Measurements from ENCODE around the gene FOSL1. TPM values are rescaled to one million over a fixed set of nuclear protein-coding genes. Genes with fewer than 3 reads are reported as not detected.

FOSL1 gene
- total and polyA plus RNA-seq, 2 donors from 2014 or later = 0.37 to 3.2 TPM

DNA sequence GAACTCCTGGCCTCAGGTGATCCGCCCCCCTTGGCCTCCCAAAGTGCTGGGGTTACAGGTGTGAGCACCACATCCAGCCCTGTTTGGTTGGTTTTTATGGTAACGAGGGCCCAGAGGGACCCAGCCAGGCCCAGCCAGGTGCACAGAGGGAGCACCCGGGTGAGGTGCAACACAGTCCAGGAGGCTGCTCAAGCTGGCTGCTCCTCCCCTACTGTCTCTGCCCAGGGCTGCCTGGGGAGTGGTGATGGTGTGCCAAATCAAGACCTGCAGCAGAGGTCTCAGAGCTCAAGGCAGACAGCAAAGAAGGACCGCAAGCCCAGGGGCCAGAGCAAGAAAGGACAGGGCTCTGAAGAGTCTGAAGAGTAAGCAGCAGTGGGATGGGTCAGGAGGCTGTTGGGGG, 46.5 kb upstream of the FOSL1 start:
- Histone ChIP-seq H3K36me3 (ENCODE audit: control insufficient read depth in 2 of 3, insufficient read depth in 3 of 3, low read length in 3 of 3) (no peaks in the 10 kb centered on the region), H3K9me3 (ENCODE audit: control insufficient read depth in 2 of 3, insufficient read depth in 1 of 3, low read length in 3 of 3) (no peaks in the 10 kb centered on the region), H3K27ac (ENCODE audit: low read depth in 2 of 2, low read length in 2 of 2) (no peak overlapping the region), H3K4me3 (ENCODE audit: low read length in 3 of 3) (no peak overlapping the region), H3K9ac (ENCODE audit: low read length in 3 of 3) (no peak overlapping the region), H3K4me1 (ENCODE audit: control insufficient read depth in 2 of 3, insufficient read depth in 2 of 3, low read depth in 1 of 3, low read length in 3 of 3) (no peaks in the 10 kb centered on the region), H3K27me3 (ENCODE audit: control insufficient read depth, insufficient read depth, low read length) (no peaks in the 10 kb centered on the region)
- intact Hi-C loops (cut with DNase I) = no loop called here
- DNase-seq (peak in 1 of 5 donors; percentile 36), FAIRE-seq (no peak)
- TF ChIP-seq CTCF (IDR thresholded peaks at IDR 0.05; ENCODE audit: borderline replicate concordance, extremely low read depth, insufficient read depth) = no peak

DNA sequence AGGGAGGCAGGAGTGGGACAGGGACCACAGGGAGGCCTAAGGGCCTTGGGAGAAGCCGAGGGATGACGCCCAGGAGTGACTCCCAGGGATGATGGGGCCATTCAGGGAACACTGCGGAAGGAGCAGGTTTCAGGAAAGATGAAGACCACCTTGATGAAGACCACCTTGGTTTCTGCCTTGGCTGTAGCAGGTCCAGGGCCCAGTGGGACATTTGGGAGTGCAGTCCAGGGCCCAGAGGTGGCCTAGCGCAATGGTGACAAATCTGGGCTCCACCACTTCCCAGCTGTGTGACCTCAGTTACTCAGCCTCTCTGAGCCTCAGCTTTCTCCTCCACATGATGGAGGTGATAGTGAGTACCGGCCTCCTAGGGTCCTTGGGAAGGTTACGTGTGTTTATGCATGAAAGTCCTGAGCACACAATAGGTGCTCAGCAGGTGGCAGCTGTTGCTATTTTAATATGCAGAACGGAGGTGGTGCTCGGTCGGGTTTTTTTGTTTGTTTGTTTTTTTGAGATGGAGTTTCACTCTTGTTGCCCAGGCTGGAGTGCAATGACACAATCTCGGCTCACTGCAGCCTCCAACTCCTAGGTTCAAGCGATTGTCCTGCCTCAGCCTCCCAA, 45.9 kb upstream of the FOSL1 start:
- peak in 1 of 5 donors; percentile 16 for DNase-seq
- Histone ChIP-seq H3K4me3 (ENCODE audit: low read length in 3 of 3) (no peak overlapping the region), H3K27ac (ENCODE audit: low read depth in 2 of 2, low read length in 2 of 2) (no peak overlapping the region), H3K36me3 (ENCODE audit: control insufficient read depth in 2 of 3, insufficient read depth in 3 of 3, low read length in 3 of 3) (no peaks in the 10 kb centered on the region), H3K9me3 (ENCODE audit: control insufficient read depth in 2 of 3, insufficient read depth in 1 of 3, low read length in 3 of 3) (no peaks in the 10 kb centered on the region), H3K27me3 (ENCODE audit: control insufficient read depth, insufficient read depth, low read length) (no peaks in the 10 kb centered on the region), H3K9ac (ENCODE audit: low read length in 3 of 3) (no peak overlapping the region), H3K4me1 (ENCODE audit: control insufficient read depth in 2 of 3, insufficient read depth in 2 of 3, low read depth in 1 of 3, low read length in 3 of 3) (no peaks in the 10 kb centered on the region)
- no peak for TF ChIP-seq CTCF (IDR thresholded peaks at IDR 0.05; ENCODE audit: borderline replicate concordance, extremely low read depth, insufficient read depth)
- FAIRE-seq = no peak
- intact Hi-C loops (cut with DNase I) = no loop called here

DNA sequence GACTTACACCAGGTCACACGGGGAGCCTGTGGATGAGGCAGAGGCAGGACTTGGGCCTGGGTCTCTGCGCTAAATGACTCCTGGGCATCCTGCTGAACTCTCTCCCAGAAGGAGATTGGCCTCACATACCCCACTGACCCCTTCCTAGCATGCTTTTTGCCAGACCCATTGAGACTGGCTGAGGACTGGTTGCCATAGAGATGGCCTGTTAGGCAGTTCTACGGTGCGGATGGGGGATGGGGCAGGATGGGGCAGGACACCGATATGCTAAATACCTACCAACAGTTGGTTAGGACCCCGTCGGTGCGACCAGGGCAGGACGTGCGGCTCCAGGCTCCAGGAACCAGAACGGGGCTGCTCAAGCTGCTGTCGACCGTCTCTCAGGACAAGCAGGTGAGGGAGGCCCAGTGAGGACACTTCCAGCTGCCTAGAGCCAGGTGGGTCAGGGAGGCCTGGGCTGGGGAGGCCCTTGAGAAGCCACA, 45.3 kb upstream of the FOSL1 start, which contains the start of gene TSGA10IP:
TSGA10IP (plus strand) TSS at position 51 of the 482 bp plus-strand sequence; CDS start at position 247, 196 bp downstream.
- peak in 2 of 5 donors; percentile 25 to 55 for DNase-seq
- H3K9ac ChIP-seq (ENCODE audit: low read length in 3 of 3) = no peak within 1 kb of the TSS
- no peak for TF ChIP-seq CTCF (IDR thresholded peaks at IDR 0.05; ENCODE audit: borderline replicate concordance, extremely low read depth, insufficient read depth)
- intact Hi-C loops (cut with DNase I) = no loop called here
- no peak within 1 kb of the TSS for H3K27ac ChIP-seq (ENCODE audit: low read depth in 2 of 2, low read length in 2 of 2)
- H3K27me3 ChIP-seq (ENCODE audit: control insufficient read depth, insufficient read depth, low read length) = no peaks in the 10 kb centered on the region
- H3K4me3 ChIP-seq (ENCODE audit: low read length in 3 of 3) = no peak within 1 kb of the TSS
- H3K9me3 ChIP-seq (ENCODE audit: control insufficient read depth in 2 of 3, insufficient read depth in 1 of 3, low read length in 3 of 3) = no peaks in the 10 kb centered on the region
- no peaks in the 10 kb centered on the region for H3K4me1 ChIP-seq (ENCODE audit: control insufficient read depth in 2 of 3, insufficient read depth in 2 of 3, low read depth in 1 of 3, low read length in 3 of 3)
- FAIRE-seq = no peak
- no peaks in the 10 kb centered on the region for H3K36me3 ChIP-seq (ENCODE audit: control insufficient read depth in 2 of 3, insufficient read depth in 3 of 3, low read length in 3 of 3)
